H1 (cell line): ENCODE results near the gene SYNPR. TPM values are rescaled to one million over a fixed set of nuclear protein-coding genes. Genes with fewer than 3 reads are reported as not detected.

Experiments
- KDM5A ChIP-seq: fragments of 200-600 bp; IDR thresholded peaks from 2 replicates; pipeline ENCODE4 v1.7.1; 2012; ENCODE audit warnings: mild to moderate bottlenecking, low read length, inconsistent platforms, mixed read lengths
- SP2 ChIP-seq: IDR thresholded peaks from 2 replicates; pipeline ENCODE4 v1.6.1; 2012; ENCODE audit warnings: mild to moderate bottlenecking, low read length, inconsistent platforms
- polyA plus RNA-seq, 7 experiments: library from polyadenylated mRNA; depleted of rRNA in 3 of 7; stranded (reverse) in 5 of 7; unstranded in 2 of 7; fragments of >200 nt in 5 of 7; fragments of 200-250 nt in 2 of 7; gene quantifications; 1 replicate in 5 of 7; 2 replicates in 1 of 7; 4 replicates in 1 of 7; pipeline versions ENCODE4 v1.2.1 to v1.2.3, GENCODE V29; 2011 to 2013; ENCODE audit warnings: missing spikeins in 2 of 7, mixed read lengths in 2 of 7
- total RNA-seq: library from RNA; stranded (reverse); fragmentation: NEBNext Ultra II Directional; extraction: Animal tissue kit (Norgen Biotek cat#: 25700); gene quantifications from 2 replicates; pipeline ENCODE4 v1.2.1, GENCODE V29; 2021

The SYNPR gene
- total and polyA plus RNA-seq, 2 of the 8 experiments (the other 6 are each of a cell fraction or from before 2014, with no cell fraction given): 0.39 to 0.99 TPM

DNA sequence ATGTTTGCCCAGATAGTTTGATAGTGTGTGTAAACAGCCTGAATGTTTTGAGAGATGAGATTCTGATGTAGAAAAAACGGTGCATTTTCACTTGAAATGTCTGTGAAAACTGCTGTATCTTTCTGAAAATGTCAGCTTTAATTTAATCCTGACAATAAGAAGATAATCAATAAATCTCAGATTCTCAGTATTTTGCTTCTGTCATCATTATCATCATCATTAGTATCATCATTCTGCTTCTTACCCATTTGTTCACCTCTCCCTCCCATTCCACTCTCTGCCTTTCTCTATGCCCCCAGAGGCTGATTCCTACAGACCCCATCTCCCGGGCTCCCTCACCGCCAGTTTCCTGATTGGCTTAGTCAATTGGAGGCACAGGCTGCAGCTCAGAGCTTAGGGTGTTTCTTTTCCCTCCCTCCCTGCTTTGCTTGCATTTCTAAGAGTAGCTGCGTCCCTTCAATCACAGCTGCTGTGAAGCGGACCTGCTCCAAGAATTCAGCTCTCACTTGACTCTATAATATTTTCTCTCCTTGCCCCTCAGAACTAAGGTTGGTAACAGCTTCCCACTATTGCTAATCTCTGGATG, 366.2 kb downstream of the SYNPR start (continued):
- TF ChIP-seq SP2 (no peak), KDM5A (no peak)
